Esophagus muscularis mucosa (tissue), 4 donors: ENCODE data around the gene SYNE1.

Source experiments
- CTCF ChIP-seq, 3 experiments: fragments of 200-600 bp in 2 of 3; fragments of 450-650 bp in 1 of 3; sonication (generic) in 2 of 3; IDR thresholded peaks; one replicate each; pipeline ENCODE4 v1.5.1; 2017 to 2019; ENCODE audit warnings: antibody characterized with exemption in 3 of 3, mild to moderate bottlenecking in 2 of 3, moderate library complexity in 1 of 3
- EP300 ChIP-seq: sonication (generic); formaldehyde crosslinking; IDR thresholded peaks from one replicate; pipeline ENCODE4 v1.6.1; 2017; ENCODE audit warnings: antibody characterized with exemption
- POLR2A ChIP-seq: fragments of 450-650 bp; IDR thresholded peaks from one replicate; pipeline ENCODE4 v1.6.1; 2017; ENCODE audit warnings: antibody characterized with exemption, moderate library complexity, mild to moderate bottlenecking, low read depth

- TF ChIP-seq CTCF (IDR thresholded peaks at IDR 0.05) (no peak), EP300 (no peak), POLR2A (no peak)
Measured at GRCh38 chr6:152571089-152571488, 66.1 kb downstream of the SYNE1 start.
